T-cell (primary cell): Measurements from ENCODE around the gene FBXL13. TPM values are rescaled to one million over a fixed set of nuclear protein-coding genes. Genes with fewer than 3 reads are reported as not detected.
"Not testable (repeated sequence)": the region's sequence is repeated elsewhere in the genome, so short reads cannot be mapped to it uniquely, and the experiment has no call there.

Experiments used
- ATAC-seq, 4 experiments: fragments of 200-7000 bp in 3 of 4; fragments of 150-1000 bp in 1 of 4; cut with Tn5 transposase; replicated peaks in 1 of 4; 1 replicate in 3 of 4; 2 replicates in 1 of 4; pipeline ENCODE4 v1.10.0; 2021; ENCODE audit warnings: moderate library complexity in 3 of 4, mild to moderate bottlenecking in 2 of 4, moderate number of reproducible peaks in 1 of 4
- CTCF ChIA-PET, 2 donors: fragments of 300-600 bp; sonication (Branson Sonifier 250); formaldehyde crosslinking; loops; one replicate each; lab custom pipeline; 2022; ENCODE audit warnings: antibody characterized with exemption in 2 of 2; lab: Charles Lee
- POLR2A ChIA-PET, 2 donors: fragments of 300-600 bp; sonication (Branson Sonifier 250); formaldehyde crosslinking; loops; one replicate each; lab custom pipeline; 2022; ENCODE audit warnings: antibody characterized with exemption in 2 of 2; lab: Charles Lee
- DNase-seq, 35 experiments: peaks; one replicate each; pipeline versions ENCODE4 v3.0.0 to v3.0.0-alpha.2; 2013 to 2023
- H3K27ac ChIP-seq: one replicate; pipeline ENCODE4 v1.5.1; 2013; ENCODE audit warnings: low read length
- H3K27me3 ChIP-seq, 2 experiments: replicated peaks in 1 of 2; 1 replicate in 1 of 2; 2 replicates in 1 of 2; pipeline versions ENCODE4 v1.6.1 to v1.7.0; 2013; ENCODE audit warnings: low read length in 1 of 2, mixed read lengths in 1 of 2; ENCODE audit not compliant: control insufficient read depth in 2 of 2, insufficient read depth in 2 of 2; ENCODE audit errors: extremely low read depth in 1 of 2
- H3K36me3 ChIP-seq, 2 donors: 1 replicate in 1 of 2; 2 replicates in 1 of 2; pipeline versions ENCODE4 v1.6.1 to v1.7.0; 2013; ENCODE audit warnings: low read length in 1 of 2; ENCODE audit not compliant: control insufficient read depth in 2 of 2, insufficient read depth in 1 of 2; ENCODE audit errors: extremely low read depth in 1 of 2
- H3K4me1 ChIP-seq, 2 experiments: 1 replicate in 1 of 2; 2 replicates in 1 of 2; pipeline versions ENCODE4 v1.6.1 to v1.7.0; 2013; ENCODE audit warnings: low read length in 2 of 2, mixed read lengths in 1 of 2; ENCODE audit not compliant: insufficient read depth in 2 of 2, control insufficient read depth in 1 of 2; ENCODE audit errors: extremely low read depth in 1 of 2
- H3K4me3 ChIP-seq, 2 donors: 1 replicate in 1 of 2; 2 replicates in 1 of 2; pipeline versions ENCODE4 v1.5.1 to v1.7.0; 2013; ENCODE audit warnings: mild to moderate bottlenecking in 2 of 2, low read length in 1 of 2, moderate library complexity in 1 of 2; ENCODE audit not compliant: control insufficient read depth in 1 of 2; ENCODE audit errors: extremely low read depth in 1 of 2
- H3K9me3 ChIP-seq: 2 replicates; pipeline ENCODE4 v1.7.0; 2013
- H3K27ac Mint-ChIP-seq, 2 donors: one replicate each; pipeline ENCODE4 v1.8.0; 2020 to 2021; ENCODE audit warnings: mild to moderate bottlenecking in 2 of 2, mixed read lengths in 2 of 2
- H3K27me3 Mint-ChIP-seq, 2 donors: one replicate each; pipeline ENCODE4 v1.8.0; 2021 to 2022; ENCODE audit warnings: mixed read lengths in 2 of 2
- H3K36me3 Mint-ChIP-seq: one replicate; pipeline ENCODE4 v1.8.0; 2021; ENCODE audit warnings: mixed read lengths
- H3K4me1 Mint-ChIP-seq, 3 donors: one replicate each; pipeline ENCODE4 v1.8.0; 2020 to 2022; ENCODE audit warnings: mixed read lengths in 3 of 3, mild to moderate bottlenecking in 1 of 3
- H3K4me3 Mint-ChIP-seq, 3 donors: one replicate each; pipeline ENCODE4 v1.8.0; 2020 to 2022; ENCODE audit warnings: mild to moderate bottlenecking in 3 of 3, mixed read lengths in 3 of 3, moderate library complexity in 3 of 3
- H3K9me3 Mint-ChIP-seq, 3 donors: one replicate each; pipeline ENCODE4 v1.8.0; 2020 to 2022; ENCODE audit warnings: mixed read lengths in 3 of 3
- WGBS: methylation state at CpG from one replicate; pipeline ENCODE4 v1.1.5; 2013; ENCODE audit warnings: missing lambda C conversion rate; ENCODE audit not compliant: insufficient coverage; 5-methylcytosine and 5-hydroxymethylcytosine counted together
- total RNA-seq, 35 experiments: library from RNA in 6 of 35; stranded (reverse) in 6 of 35; fragments of 120-200 nt in 1 of 35; gene quantifications; one replicate each; pipeline versions ENCODE4 v1.2.1 to v1.2.4 and lab custom pipeline; 2013 to 2026

Gene FBXL13
- total RNA-seq, 5 donors from 2014 or later (not counting 1 experiment from before 2014, with no cell fraction given) = 1.3 to 2.7 (median 1.4) TPM

DNA sequence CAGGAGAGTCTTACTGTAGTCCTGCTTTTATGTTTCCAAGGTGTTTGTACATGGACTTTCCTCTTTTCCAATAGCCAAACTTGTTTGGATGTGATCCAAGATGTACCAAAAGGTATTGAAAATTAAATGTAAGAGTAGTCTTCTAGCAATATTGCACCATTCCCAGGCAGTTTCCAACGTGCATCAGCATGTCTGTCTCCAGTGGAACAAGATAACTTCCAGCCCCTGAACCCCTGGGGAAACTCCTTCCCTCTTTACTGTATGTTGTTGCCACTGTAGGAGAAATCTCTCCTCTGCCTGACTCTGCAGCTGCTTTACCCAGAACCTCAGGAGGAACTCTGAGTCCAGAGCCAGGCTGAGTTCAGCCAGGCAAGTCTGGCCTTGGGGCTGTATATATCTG lies 18.8 kb upstream of the FBXL13 start:
- no peaks in the 10 kb centered on the region for H3K27me3 ChIP-seq
- H3K4me1 ChIP-seq = no peaks in the 10 kb centered on the region
- Mint-ChIP-seq H3K27me3 (no peaks in the 10 kb centered on the region), H3K4me3 (no peak overlapping the region), H3K9me3 (no peaks in the 10 kb centered on the region), H3K4me1 (no peaks in the 10 kb centered on the region), H3K27ac (peak overlapping the region in 1 of 2 donors; percentile 16), H3K36me3 (peaks cover 59% of the 10 kb centered on the region)
- H3K4me3 ChIP-seq = no peak overlapping the region
- ChIA-PET POLR2A (no interaction called here), CTCF (interaction anchor here in 1 of 2 donors (1.0 kb wide), 1 partner anchor 18 kb away, joined by 4 read pairs; the partner anchor contains the start of gene ARMC10)
- H3K36me3 ChIP-seq = peaks cover 0 to 14% of the 10 kb centered on the region in 2 donors
- DNase-seq = no peak
- H3K27ac ChIP-seq = no peak overlapping the region
- no peak for ATAC-seq
- no peaks in the 10 kb centered on the region for H3K9me3 ChIP-seq
- WGBS = no CpG with 5 or more reads among the region's 1 CpG

- H3K27ac Mint-ChIP-seq, H3K27me3 ChIP-seq, H3K9me3 Mint-ChIP-seq, DNase-seq, H3K9me3 ChIP-seq, ATAC-seq, H3K27me3 Mint-ChIP-seq, POLR2A ChIA-PET, H3K4me1 Mint-ChIP-seq, H3K4me3 ChIP-seq, H3K4me3 Mint-ChIP-seq, H3K27ac ChIP-seq, H3K4me1 ChIP-seq: not testable (repeated sequence)
- peaks cover 59% of the 10 kb centered on the region for H3K36me3 Mint-ChIP-seq
- no CpG with 5 or more reads among the region's 4 CpGs for WGBS
- CTCF ChIA-PET = interaction anchor here (0.6 to 1.0 kb wide), 2 partner anchors 10 to 17 kb away, joined by 4 read pairs; partner anchors contain the start of gene ARMC10 (in 1 of the 2)
- peaks cover 0 to 19% of the 10 kb centered on the region in 2 donors for H3K36me3 ChIP-seq
These were observed 17.7 kb upstream of the FBXL13 start for GRCh38 chr7:103092321-103092720.

GRCh38 chr7:103083210-103083609 lies 8.6 kb upstream of the FBXL13 start:
- ATAC-seq (no peak), DNase-seq (no peak)
- H3K27me3 ChIP-seq = no peaks in the 10 kb centered on the region
- Mint-ChIP-seq H3K4me3 (no peak overlapping the region), H3K27me3 (no peaks in the 10 kb centered on the region), H3K36me3 (peaks cover 26% of the 10 kb centered on the region), H3K27ac (no peak overlapping the region), H3K4me1 (peaks cover 19 to 26% (median 23%) of the 10 kb centered on the region in 3 donors), H3K9me3 (no peaks in the 10 kb centered on the region)
- H3K36me3 ChIP-seq = peaks cover 5 to 36% of the 10 kb centered on the region in 2 donors
- H3K27ac ChIP-seq = no peak overlapping the region
- POLR2A ChIA-PET = no interaction called here
- 91% methylated on average over 1 of the region's 3 CpGs for WGBS
- H3K4me1 ChIP-seq = no peaks in the 10 kb centered on the region
- CTCF ChIA-PET = interaction anchor here (0.6 to 0.7 kb wide), 2 partner anchors 22 to 1984 kb away, joined by 4 read pairs; no protein-coding TSS in a partner anchor
- H3K4me3 ChIP-seq = no peak overlapping the region
- H3K9me3 ChIP-seq = no peaks in the 10 kb centered on the region

GRCh38 chr7:103082497-103082896 lies 7.9 kb upstream of the FBXL13 start:
- ChIA-PET POLR2A (interaction anchor here in 1 of 2 donors (0.6 kb wide), 1 partner anchor 63 kb away, joined by 5 read pairs; no protein-coding TSS in a partner anchor), CTCF (interaction anchor here (0.5 to 0.6 kb wide), 2 partner anchors 9 to 17 kb away, joined by 3 to 4 read pairs; no protein-coding TSS in a partner anchor)
- Histone ChIP-seq H3K4me3 (no peak overlapping the region), H3K27ac (no peak overlapping the region), H3K9me3 (no peaks in the 10 kb centered on the region), H3K4me1 (no peaks in the 10 kb centered on the region), H3K27me3 (no peaks in the 10 kb centered on the region), H3K36me3 (peaks cover 5 to 32% of the 10 kb centered on the region in 2 donors)
- no peaks in the 10 kb centered on the region for H3K27me3 Mint-ChIP-seq
- H3K36me3 Mint-ChIP-seq = peaks cover 25% of the 10 kb centered on the region
- H3K4me3 Mint-ChIP-seq = no peak overlapping the region
- ATAC-seq (no peak), DNase-seq (no peak)
- WGBS = no CpG with 5 or more reads among the region's 1 CpG
- peaks cover 26 to 32% (median 28%) of the 10 kb centered on the region in 3 donors for H3K4me1 Mint-ChIP-seq
- no peak overlapping the region for H3K27ac Mint-ChIP-seq
- no peaks in the 10 kb centered on the region for H3K9me3 Mint-ChIP-seq

DNA sequence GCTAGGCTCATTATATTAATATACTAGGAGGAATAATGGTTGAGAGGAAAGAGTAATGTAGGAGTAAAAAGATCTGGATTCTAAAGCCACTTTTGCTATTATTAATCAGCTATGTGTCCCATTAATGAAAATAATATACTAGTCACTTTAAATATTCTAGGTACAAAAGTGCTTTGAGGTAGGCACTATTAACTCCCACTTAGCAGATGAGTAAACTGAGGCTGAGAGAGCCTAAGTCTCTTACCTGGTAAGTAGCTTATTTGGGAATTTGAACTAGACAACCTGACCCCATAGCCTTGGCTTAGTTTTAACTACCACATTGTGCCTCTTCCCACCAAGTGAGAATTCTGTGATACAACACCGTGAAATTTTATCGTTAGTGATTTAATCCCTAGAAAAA lies 6.3 kb upstream of the FBXL13 start:
- ChIA-PET CTCF (interaction anchor here in 1 of 2 donors (1.2 kb wide), 1 partner anchor 19 kb away, joined by 5 read pairs; no protein-coding TSS in a partner anchor), POLR2A (interaction anchor here in 1 of 2 donors (0.6 kb wide), 1 partner anchor 10 kb away, joined by 5 read pairs; no protein-coding TSS in a partner anchor)
- Histone ChIP-seq H3K4me1 (peaks cover 4 to 11% of the 10 kb centered on the region in 2 experiments), H3K27me3 (no peaks in the 10 kb centered on the region), H3K27ac (no peak overlapping the region), H3K9me3 (no peaks in the 10 kb centered on the region), H3K36me3 (peaks cover 5 to 24% of the 10 kb centered on the region in 2 donors), H3K4me3 (no peak overlapping the region)
- Mint-ChIP-seq H3K27me3 (no peaks in the 10 kb centered on the region), H3K4me3 (no peak overlapping the region), H3K9me3 (no peaks in the 10 kb centered on the region), H3K27ac (no peak overlapping the region), H3K4me1 (peaks cover 38 to 48% (median 41%) of the 10 kb centered on the region in 3 donors), H3K36me3 (peaks cover 16% of the 10 kb centered on the region)
- ATAC-seq (no peak), DNase-seq (no peak)
- WGBS = no CpG with 5 or more reads among the region's 2 CpGs

DNA sequence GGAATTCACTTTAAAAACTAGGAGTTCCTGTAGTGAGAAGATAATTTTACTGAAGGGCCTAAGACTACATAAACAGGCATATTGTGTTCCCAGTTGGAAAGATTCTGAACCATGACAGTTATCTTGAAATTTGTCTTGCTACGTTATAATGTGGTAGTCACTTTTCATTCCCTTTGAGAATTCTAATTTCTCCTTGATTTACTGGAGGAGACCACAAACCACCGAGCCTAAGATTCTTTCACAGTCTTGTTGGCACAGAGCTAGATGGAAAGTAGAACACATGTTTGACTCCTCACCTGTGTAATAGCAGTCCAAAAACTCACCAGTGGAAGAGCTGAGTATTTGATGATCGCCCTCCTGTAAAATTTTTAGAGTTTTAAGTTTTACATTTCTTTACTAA lies 5.2 kb upstream of the FBXL13 start:
- Histone ChIP-seq H3K27me3 (no peaks in the 10 kb centered on the region), H3K36me3 (peaks cover 5 to 14% of the 10 kb centered on the region in 2 donors), H3K9me3 (no peaks in the 10 kb centered on the region), H3K4me1 (peaks cover 8 to 17% of the 10 kb centered on the region in 2 experiments), H3K27ac (no peak overlapping the region), H3K4me3 (no peak overlapping the region)
- H3K9me3 Mint-ChIP-seq = no peaks in the 10 kb centered on the region
- H3K27ac Mint-ChIP-seq = no peak overlapping the region
- POLR2A ChIA-PET = interaction anchor here in 1 of 2 donors (0.6 kb wide), 2 partner anchors 9 to 11 kb away, joined by 3 to 7 read pairs; no protein-coding TSS in a partner anchor
- ATAC-seq (no peak), DNase-seq (no peak)
- CTCF ChIA-PET = interaction anchor here in 1 of 2 donors (1.1 kb wide), 1 partner anchor 9 kb away, joined by 3 read pairs; no protein-coding TSS in a partner anchor
- H3K36me3 Mint-ChIP-seq = peaks cover 14% of the 10 kb centered on the region
- H3K4me1 Mint-ChIP-seq = peaks cover 44 to 53% (median 47%) of the 10 kb centered on the region in 3 donors
- WGBS = no CpG with 5 or more reads among the region's 3 CpGs
- no peaks in the 10 kb centered on the region for H3K27me3 Mint-ChIP-seq
- no peak overlapping the region for H3K4me3 Mint-ChIP-seq
